Erythroblast (primary cell): ENCODE results near the gene SPOCK1.

Experiments
- GATA1 ChIP-seq: IDR thresholded peaks from 2 replicates; pipeline ENCODE4 v1.6.1; 2011; ENCODE audit warnings: low read depth, mild to moderate bottlenecking, control low read depth, low read length, moderate library complexity
- POLR2A ChIP-seq: IDR thresholded peaks from 2 replicates; pipeline ENCODE4 v1.6.1; 2011; ENCODE audit warnings: mild to moderate bottlenecking, low read length

DNA sequence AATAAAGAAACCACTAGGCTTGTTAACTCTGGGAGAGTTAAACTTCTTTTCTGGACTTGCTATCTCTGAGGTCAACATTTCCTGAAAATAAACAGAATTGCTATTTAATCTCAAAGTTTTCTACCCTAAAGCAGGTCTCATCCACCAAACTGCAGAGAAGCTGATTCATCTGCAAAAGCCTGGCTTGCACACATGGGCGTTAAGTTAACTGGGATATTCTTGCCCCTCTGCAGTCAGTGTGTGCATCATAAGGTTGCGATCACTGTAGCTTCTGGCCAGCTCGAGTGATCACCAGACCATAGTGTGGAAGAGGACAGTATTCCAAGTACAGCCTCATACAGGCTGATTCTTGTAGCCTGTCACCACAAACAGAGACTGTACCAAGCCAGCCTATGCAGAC is 99.2 kb downstream of the SPOCK1 start:
- TF ChIP-seq POLR2A (no peak), GATA1 (no peak)
